ENCODE measurements around the gene ZNG1F.
"Not testable (repeated sequence)": the region's sequence is repeated elsewhere in the genome, so short reads cannot be mapped to it uniquely, and the experiment has no call there.

GRCh38 chr9:41128581-41128980 lies 60.5 kb downstream of the ZNG1F start, which contains the start of gene FOXD4L6:
- TF ChIP-seq CTCF (IDR thresholded peaks at IDR 0.05; ENCODE audit: low read depth, low read length, poor library complexity, severe bottlenecking); EZH2phosphoT487 (IDR thresholded peaks at IDR 0.05; ENCODE audit: borderline replicate concordance, low read length): not testable (repeated sequence)

Data from DOHH2 (cell line).